ENCODE measurements around the gene BORCS8.
A peak's percentile ranks its signal among the peaks of the same experiment; 100 is the strongest.

The BORCS8 gene

GRCh38 chr19:19213426-19214158, 21.6 kb upstream of the BORCS8 start:
- no peak for DNase-seq

DNA sequence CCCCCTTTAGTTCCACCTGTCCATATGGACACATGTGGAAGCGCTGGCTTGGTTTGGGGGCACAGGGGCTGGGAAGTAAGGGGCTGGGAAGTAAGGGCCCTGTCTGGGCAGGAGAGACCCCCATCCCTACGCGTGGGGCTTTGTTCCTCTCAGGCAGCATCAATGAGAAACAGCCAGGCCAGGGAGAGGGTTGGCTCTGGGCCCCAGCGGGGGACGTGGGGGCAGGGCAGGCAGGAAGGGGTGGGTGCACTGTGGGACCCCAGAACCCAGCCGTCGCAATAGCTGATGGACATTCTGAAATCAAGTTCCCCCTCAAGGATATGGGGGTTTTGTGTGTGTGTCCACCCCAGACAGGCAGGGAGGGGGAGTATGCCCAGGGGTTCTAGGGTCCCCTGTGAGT, 21.0 kb upstream of the BORCS8 start:
- no peak for DNase-seq

- no peak for DNase-seq
Observed at GRCh38 chr19:19211499-19212420, 19.8 kb upstream of the BORCS8 start, which contains the start of gene NCAN. TSS of gene NCAN (plus strand) at chr19:19211958. CDS start at chr19:19216954, 4,996 bp downstream.

DNA sequence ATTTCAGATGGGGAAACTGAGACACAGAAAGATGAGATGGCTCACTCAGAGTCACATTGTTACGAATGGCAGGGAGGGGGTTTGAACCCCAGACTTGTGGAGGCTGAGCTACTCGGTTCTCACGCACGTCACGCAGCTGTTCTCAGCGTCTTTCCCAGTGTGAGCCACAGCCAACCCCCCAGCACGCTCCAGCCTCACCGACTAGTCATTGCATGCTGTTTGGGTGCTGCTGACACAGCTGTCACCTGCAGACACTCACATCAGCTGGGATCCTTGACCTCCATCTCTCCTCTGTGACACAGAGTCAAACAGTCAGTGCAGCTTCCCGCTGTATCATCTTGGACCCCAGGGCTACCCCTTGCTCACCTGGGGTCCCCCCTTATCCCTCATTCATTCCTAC, 17.4 kb upstream of the BORCS8 start:
- no peak for DNase-seq

DNA sequence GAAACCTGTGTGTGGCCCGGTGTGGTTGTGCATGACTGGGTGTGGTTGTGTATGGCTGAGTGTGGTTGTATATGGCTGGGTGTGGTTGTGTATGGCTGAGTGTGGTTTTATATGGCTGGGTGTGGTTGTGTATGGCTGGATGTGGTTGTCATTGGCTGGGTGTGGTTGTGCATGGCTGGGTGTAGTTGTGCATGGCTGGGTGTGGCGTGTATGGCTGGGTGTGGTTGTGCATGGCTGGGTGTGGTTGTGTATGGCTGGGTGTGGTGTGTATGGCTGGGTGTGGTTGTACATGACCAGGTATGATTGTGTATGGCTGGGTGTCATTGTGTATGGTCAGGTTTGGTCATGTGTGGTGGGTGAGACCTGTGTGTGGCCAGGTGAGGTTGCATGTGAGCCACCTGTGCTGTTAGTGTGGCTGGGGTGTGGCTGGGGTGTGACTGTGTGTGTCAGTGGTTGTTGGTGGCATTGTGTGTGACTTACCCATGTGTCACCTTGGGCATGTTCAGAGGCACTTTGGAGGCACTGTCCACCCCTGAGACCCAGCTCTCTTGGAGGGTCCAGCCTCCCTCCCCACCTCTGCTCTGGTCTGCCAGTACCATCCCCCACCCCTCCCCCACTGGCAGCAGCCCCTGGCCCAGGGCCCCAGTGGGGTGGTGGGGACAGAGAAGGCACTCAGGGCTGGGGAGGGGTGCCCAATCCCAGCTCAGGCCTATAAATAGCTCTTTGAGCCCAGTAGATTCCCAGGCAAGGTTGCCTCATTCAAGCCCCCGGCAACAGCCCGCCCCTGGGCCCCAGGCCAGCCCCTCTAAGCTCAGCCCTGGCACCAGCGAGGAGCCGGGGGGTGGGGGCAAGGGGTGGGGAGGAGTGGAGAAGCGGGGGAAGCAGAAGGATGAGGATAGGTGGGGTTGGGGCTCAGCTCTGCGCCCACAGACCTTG, 16.0 kb upstream of the BORCS8 start:
- no peak for DNase-seq

GRCh38 chr19:19206938-19207337, 15.0 kb upstream of the BORCS8 start:
- no peak for DNase-seq

DNA sequence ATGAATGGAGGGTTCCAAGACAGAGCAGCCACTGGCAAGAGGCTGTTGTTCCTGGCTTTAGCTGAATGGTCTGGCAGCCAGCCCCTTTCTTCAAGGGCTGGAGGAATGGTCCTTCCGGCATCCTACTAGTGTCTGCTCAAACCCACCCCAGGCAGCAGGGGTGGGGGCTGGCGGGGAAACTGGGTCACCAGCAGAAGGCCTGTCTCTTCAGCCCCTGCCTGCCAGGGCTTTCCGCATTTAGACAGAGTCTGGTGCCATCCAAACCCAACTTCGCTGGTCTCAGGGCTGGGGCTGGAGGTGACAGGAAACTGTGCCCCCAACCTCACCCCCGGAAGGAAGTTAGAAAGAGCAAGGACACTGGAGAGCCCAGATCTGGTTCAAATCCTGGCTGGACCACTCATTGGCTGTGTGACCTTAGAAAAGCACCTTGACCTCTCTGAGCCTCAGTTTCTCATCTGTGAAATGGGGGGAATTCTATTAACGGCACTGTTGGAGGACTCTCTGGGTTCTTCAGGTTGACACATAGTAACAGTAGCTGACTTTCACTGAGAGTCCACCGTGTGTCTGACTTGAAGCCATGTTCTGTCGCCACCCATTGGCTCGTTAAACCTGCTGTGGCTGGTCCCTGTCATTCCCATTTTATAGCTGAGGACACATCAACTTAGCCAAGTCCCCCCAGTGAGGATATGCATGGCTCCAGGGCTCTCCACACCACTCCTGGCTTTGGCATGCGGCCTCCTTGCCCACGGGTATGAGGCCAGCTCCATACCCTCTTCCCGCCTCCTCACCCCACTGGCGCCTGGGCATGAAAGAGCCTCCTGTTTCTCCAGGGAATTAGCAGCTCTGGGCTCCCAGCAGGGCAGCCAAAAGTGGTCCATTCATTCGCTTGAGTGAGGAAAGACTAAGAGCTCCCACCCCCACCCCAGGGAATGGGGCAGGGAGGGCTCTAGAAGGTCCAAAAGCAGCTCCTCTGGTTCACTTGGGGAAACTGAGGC, 13.8 kb upstream of the BORCS8 start:
- DNase-seq: no peak

DNA sequence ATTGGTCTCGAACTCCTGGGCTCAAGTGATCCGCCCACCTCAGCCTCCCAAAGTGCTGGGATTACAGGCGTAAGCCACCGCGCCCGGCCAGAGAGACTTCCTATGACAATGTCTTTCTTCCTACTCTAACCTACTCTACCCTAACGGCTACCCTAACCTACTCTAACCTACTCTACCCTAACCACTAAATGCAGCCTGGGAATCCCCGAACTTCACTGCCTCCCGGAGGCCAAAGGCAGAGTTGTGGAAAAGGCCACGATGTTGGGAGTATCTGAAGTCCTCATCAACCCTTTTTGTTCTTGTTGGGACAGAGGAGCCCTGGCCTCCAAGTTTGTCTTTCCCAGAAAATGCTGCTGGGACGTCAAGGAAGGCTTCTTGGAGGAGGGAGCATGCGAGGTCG, 12.2 kb upstream of the BORCS8 start:
- DNase-seq: no peak

- DNase-seq: peak; percentile 87
Observed at GRCh38 chr19:19203012-19203856, 11.3 kb upstream of the BORCS8 start, which contains the start of gene NR2C2AP. TSS of gene NR2C2AP (minus strand) at chr19:19203414. CDS start at chr19:19203060, 354 bp downstream.

DNA sequence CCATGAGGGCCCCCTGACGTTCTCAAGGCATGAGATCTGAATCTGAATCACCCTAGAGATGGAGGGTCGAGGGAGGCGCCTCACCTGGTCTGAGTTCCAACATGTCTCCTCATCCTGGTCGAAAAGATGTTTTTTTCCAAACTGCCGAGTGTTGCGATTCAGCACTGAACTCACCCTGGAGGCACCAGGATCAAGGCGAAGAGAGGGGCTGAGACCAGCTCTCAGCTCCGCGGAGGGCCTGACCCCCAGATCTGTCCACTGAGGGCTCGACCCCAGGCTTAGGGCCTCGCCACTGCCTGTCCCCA, 10.7 kb upstream of the BORCS8 start:
- DNase-seq: no peak

- no peak for DNase-seq
Observed at GRCh38 chr19:19201697-19202630, 10.0 kb upstream of the BORCS8 start.

GRCh38 chr19:19193926-19194325, 2.0 kb upstream of the BORCS8 start:
- DNase-seq: no peak

DNA sequence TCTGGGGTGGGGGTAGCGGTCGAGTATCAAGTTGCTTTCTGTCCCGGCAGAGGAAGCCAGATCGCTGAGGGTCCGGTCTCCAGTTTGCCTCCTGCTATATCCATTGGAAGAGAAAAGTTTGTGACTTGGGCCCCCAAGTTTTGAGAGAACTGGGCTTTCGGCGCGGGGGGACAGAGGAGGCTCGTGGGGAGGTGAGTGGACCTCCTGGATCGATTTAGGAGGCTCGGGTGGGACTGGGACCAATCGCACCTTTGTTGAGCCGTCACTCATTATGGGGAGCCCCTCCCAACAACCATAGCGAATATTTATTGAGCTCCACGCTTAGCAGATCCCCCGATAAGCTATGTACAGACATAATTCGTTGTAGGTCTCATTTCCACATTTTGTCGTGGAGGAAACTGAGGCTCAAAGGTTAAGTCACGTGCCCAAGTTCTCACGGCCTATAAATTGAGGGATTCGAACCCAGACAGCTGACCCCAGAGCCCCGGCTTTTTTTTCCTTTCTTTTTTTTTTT, 1.0 kb upstream of the BORCS8 start:
- DNase-seq: no peak

- DNase-seq: no peak
Observed at GRCh38 chr19:19191768-19192077, 229 bp downstream of the BORCS8 start.

- no peak for DNase-seq
Observed at GRCh38 chr19:19186742-19187141, 5.2 kb downstream of the BORCS8 start.

- no peak for DNase-seq
Observed at GRCh38 chr19:19185853-19186740, 5.9 kb downstream of the BORCS8 start.

DNA sequence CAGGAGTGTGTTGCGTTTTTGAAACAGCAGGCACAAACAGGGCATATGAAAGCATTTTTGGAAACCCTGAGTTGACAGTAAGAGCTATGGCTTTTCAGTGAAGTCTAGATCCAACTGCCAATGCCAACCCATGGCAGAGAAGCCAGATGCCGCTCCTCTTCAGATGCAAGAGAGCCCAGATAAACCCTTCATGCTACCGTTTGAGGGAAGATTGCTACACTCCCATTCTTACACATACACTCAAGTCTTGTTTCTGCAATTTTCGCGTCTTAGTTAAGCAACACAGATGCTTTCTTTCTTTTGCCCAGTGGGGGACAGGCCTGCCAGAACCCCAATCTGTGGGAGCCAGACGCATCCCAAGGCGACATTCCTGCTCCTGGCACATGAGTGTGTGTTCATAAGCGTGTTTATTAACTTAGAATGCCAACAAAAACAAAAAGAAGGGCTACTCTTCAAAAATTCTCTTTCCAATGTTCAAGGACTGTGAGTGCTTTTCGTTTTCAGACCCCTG, 10.4 kb downstream of the BORCS8 start:
- no peak for DNase-seq
